ENCODE results near the gene TASOR2. TPM values are rescaled to one million over a fixed set of nuclear protein-coding genes. Genes with fewer than 3 reads are reported as not detected.

The TASOR2 gene
- polyA plus RNA-seq, 1 experiment, result 54.1 TPM

DNA sequence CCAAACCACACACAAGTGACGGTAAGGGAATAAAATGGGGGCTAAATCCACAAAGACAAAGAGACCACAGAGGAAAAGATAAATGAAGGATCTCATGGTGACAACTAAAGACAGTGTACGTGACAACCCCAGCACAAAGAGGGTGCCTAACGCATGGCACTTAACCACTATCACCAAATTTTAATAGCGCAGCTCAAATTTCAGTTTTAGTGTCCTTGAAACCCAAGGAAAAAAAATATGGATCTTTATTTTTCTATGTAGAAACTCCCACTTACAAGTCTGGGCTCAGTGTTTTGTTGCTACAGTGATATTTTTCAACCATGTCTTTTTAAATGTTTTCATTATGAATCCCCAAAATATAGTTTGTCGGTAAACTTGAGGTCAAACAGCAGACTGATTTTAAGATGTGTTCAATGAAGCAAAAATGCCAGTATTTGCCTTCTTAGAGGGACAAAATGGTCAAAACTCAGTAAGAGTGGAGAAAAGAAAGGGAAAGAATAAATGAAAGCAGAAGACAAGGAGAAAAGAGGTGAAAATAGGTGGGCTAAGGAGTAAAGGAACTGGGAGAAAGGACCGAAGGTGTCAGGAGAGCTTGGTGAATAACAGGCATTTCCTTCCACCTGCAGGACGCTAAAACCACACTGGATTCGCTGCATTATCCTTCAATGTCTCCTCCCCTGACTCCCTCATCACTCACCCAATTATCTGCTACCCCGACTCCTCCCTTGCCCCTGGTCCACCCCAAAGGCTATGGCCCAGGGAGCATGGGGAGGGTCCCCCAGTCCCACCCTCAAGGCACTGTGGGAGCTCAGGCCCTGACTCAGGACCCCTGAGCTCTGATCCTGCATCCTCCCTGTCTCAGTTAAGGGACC is 21.7 kb upstream of the TASOR2 start:
- CTCF ChIA-PET, result interaction anchor here (0.6 kb wide), 1 partner anchor 847 kb away, joined by 7 read pairs; no protein-coding TSS in a partner anchor
- Histone ChIP-seq H3K27me3 (ENCODE audit: control insufficient read depth, insufficient read depth, low read length) (no peaks in the 10 kb centered on the region), H3K9me3 (ENCODE audit: control insufficient read depth, insufficient read depth, low read length) (no peaks in the 10 kb centered on the region; the same call in 1 of the 2 replicates), H3K4me3 (ENCODE audit: low read depth, low read length) (no peak overlapping the region), H3K27ac (ENCODE audit: low read depth, low read length) (no peak overlapping the region)
- DNase-seq (ENCODE audit: low read depth, low spot score), result no peak
- TF ChIP-seq, protein P1, sequence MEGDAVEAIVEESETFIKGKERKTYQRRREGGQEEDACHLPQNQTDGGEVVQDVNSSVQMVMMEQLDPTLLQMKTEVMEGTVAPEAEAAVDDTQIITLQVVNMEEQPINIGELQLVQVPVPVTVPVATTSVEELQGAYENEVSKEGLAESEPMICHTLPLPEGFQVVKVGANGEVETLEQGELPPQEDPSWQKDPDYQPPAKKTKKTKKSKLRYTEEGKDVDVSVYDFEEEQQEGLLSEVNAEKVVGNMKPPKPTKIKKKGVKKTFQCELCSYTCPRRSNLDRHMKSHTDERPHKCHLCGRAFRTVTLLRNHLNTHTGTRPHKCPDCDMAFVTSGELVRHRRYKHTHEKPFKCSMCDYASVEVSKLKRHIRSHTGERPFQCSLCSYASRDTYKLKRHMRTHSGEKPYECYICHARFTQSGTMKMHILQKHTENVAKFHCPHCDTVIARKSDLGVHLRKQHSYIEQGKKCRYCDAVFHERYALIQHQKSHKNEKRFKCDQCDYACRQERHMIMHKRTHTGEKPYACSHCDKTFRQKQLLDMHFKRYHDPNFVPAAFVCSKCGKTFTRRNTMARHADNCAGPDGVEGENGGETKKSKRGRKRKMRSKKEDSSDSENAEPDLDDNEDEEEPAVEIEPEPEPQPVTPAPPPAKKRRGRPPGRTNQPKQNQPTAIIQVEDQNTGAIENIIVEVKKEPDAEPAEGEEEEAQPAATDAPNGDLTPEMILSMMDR (IDR thresholded peaks at IDR 0.05; ENCODE audit: low read depth, low read length), result no peak
- POLR2A ChIA-PET, result no interaction called here

DNA sequence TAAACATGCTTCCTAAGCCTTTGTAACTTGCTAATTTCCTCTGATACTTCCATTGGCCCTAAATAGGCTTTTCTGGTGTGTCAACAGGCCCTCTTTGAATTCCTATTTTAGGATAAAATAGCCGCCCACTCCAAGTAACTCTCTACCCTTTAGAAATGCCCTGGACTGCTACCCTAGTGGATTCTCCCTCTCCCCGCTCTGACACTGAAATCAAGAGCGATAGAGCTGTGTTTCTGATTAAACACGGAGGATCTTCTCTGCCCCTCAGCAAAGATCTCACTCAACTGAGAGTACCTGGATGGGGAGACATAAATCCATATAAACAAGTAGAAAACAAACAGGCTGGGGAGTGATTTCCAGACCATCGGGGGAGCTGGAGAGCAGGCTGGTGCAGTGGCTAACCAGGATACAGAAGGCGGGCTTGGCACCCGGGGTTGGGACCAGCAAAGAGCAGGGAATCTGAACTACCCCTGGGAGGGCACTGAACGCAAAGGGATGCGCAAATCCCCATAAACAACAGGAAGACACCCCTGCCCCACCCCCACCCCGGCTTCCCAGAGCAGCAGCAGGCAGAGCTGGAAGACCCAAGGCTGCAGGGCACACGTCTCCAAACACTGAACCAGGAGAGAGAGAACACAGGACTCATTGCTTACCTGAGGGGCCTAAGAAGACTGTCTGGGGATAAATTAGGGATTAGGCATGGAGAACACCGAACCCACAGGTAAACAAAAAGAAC is 20.8 kb upstream of the TASOR2 start:
- TF ChIP-seq, protein P1 (IDR thresholded peaks at IDR 0.05; ENCODE audit: low read depth, low read length), result peak; percentile 7; the same call in 1 of the 2 replicates

DNA sequence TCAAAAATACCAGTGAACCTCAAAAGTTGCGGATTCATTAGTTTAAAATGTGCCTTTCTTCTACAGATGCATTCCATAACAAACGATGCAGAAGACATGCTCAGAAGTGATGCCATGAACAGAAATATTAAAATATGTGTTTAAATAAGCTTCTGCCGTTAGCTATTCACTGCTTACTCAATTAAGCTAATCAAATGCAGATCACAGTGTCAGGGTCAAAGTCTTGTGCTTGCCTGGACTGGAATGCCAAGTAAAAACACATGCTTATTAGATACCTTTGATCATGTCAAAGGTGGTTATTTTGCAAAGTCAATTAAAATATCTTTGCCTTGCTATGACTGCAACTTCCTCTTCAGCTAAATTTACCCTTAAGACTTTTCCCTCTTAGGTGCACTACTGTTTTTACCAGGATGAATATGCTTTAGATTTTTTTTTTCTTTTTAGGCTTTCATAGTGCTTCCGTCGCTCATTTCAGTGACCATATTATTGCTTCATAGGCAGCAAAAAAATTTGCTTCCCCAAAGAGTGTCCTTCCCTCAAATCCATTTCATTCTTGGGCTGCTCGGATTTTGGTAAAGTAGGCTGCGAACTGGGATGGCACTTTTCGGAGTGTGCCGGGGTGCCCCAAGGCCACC is 19.1 kb upstream of the TASOR2 start:
- no peaks in the 10 kb centered on the region; the same call in 1 of the 2 replicates for H3K9me3 ChIP-seq (ENCODE audit: control insufficient read depth, insufficient read depth, low read length)
- TF ChIP-seq, protein P1 (IDR thresholded peaks at IDR 0.05; ENCODE audit: low read depth, low read length), result no peak
- peak overlapping the region; percentile 79 for H3K4me3 ChIP-seq (ENCODE audit: low read depth, low read length)
- ChIA-PET CTCF (interaction anchor here (1.1 to 1.8 kb wide), 2 partner anchors 35 to 223 kb away, joined by 4 to 10 read pairs; no protein-coding TSS in a partner anchor), POLR2A (no interaction called here)
- no peak overlapping the region for H3K27ac ChIP-seq (ENCODE audit: low read depth, low read length)
- DNase-seq (ENCODE audit: low read depth, low spot score), result no peak
- H3K27me3 ChIP-seq (ENCODE audit: control insufficient read depth, insufficient read depth, low read length), result peaks cover 12% of the 10 kb centered on the region

More for the DNA sequence above, 20.8 kb upstream of the TASOR2 start:
- Histone ChIP-seq H3K4me3 (ENCODE audit: low read depth, low read length) (no peak overlapping the region), H3K9me3 (ENCODE audit: control insufficient read depth, insufficient read depth, low read length) (no peaks in the 10 kb centered on the region; the same call in 1 of the 2 replicates), H3K27me3 (ENCODE audit: control insufficient read depth, insufficient read depth, low read length) (no peaks in the 10 kb centered on the region), H3K27ac (ENCODE audit: low read depth, low read length) (no peak overlapping the region)
- CTCF ChIA-PET, result interaction anchor here (0.6 to 1.8 kb wide), 2 partner anchors 34 to 40 kb away, joined by 8 to 10 read pairs; no protein-coding TSS in a partner anchor
- DNase-seq (ENCODE audit: low read depth, low spot score), result no peak
- POLR2A ChIA-PET, result interaction anchor here (0.6 kb wide), 1 partner anchor 14 kb away, joined by 3 read pairs; no protein-coding TSS in a partner anchor

DNA sequence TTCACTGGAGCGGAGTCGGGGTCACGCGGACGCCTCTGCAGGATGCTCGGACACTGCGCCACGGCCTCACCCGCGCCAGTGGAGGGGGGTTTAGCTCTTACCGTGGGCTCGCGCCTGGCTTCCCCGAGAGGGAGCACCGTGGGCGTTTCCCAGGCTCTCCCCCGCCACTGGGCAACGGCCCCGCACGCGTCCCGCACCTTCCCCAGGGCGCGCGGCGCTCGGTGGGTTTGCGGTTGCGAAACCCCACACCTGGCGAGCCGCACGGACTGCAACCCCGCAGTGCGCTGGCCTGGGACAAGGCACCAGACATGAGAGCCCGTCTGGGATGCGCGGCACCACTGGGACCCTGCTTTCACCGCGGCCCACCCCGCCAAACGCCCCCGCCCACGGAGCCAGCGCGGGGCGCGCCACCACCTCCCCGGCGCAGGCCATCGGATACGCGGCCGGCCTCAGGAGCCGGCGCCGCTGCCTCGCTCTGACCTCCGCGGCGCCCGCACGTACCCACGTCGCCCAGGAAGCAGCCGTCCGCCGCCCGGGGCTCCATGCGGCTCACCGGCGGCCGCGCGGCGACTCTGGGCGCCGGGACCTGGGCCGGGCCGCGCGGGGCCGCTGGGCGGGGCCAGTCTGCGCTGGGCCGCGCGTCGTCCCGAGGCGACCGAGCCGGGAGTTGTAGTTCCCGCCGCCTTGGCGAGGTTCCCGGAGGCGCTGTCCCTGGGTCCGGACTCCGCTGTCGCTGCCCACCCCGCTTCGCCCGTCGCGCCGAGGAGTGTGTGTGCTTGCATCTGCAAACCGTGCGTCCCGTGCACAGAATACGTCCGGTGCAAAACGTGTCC is 18.4 kb upstream of the TASOR2 start, which contains the start of gene ASB13:
TSS of gene ASB13 (minus strand) at position 588 of the 833 bp plus-strand sequence. CDS start at position 544, 44 bp downstream.
- H3K4me3 ChIP-seq (ENCODE audit: low read depth, low read length), result peak within 1 kb of the TSS; percentile 79
- POLR2A ChIA-PET, result no interaction called here
- CTCF ChIA-PET, result interaction anchor here (1.8 kb wide), 1 partner anchor 36 kb away, joined by 10 read pairs; no protein-coding TSS in a partner anchor
- no peaks in the 10 kb centered on the region; the same call in 1 of the 2 replicates for H3K9me3 ChIP-seq (ENCODE audit: control insufficient read depth, insufficient read depth, low read length)
- no peak for DNase-seq (ENCODE audit: low read depth, low spot score)
- TF ChIP-seq, protein P1 (IDR thresholded peaks at IDR 0.05; ENCODE audit: low read depth, low read length), result no peak
- H3K27me3 ChIP-seq (ENCODE audit: control insufficient read depth, insufficient read depth, low read length), result peaks cover 15% of the 10 kb centered on the region
- no peak within 1 kb of the TSS for H3K27ac ChIP-seq (ENCODE audit: low read depth, low read length)

All from AG04450 (cell line).